HEK293T (cell line): ENCODE results near the gene ABHD13.

Source experiments
- CTCF ChIA-PET: fragments of 350-600 bp; formaldehyde crosslinking; extraction: SDS; loops from one replicate; lab custom pipeline; 2021; ENCODE audit warnings: antibody characterized with exemption, inconsistent platforms; lab: Yijun Ruan, JAX
- POLR2A ChIA-PET: fragments of 350-600 bp; formaldehyde crosslinking; extraction: SDS; loops from one replicate; lab custom pipeline; 2020; ENCODE audit warnings: antibody characterized with exemption, inconsistent platforms; lab: Yijun Ruan, JAX
- DNase-seq: peaks from one replicate; pipeline ENCODE4 v3.0.0; 2012; ENCODE audit warnings: mixed read lengths; ENCODE audit errors: extremely low spot score
- ARNT ChIP-seq: fragments of 450-650 bp; IDR thresholded peaks from 2 replicates; pipeline ENCODE4 v1.6.1; 2017; ENCODE audit warnings: mild to moderate bottlenecking
- BHLHE40 ChIP-seq: fragments of 450-650 bp; IDR thresholded peaks from 2 replicates; pipeline ENCODE4 v1.6.1; 2016; ENCODE audit warnings: mild to moderate bottlenecking, moderate library complexity, borderline replicate concordance
- CTBP1 ChIP-seq: fragments of 450-650 bp; IDR thresholded peaks from 2 replicates; pipeline ENCODE4 v1.6.1; 2016; ENCODE audit warnings: borderline replicate concordance
- ELF4 ChIP-seq: fragments of 450-650 bp; IDR thresholded peaks from 2 replicates; pipeline ENCODE4 v1.6.1; 2017; ENCODE audit warnings: antibody characterized with exemption
- FOXA1 ChIP-seq: fragments of 450-650 bp; IDR thresholded peaks from 2 replicates; pipeline ENCODE4 v1.6.1; 2016; ENCODE audit warnings: mild to moderate bottlenecking
- FOXK2 ChIP-seq: fragments of 450-650 bp; IDR thresholded peaks from 2 replicates; pipeline ENCODE4 v1.6.1; 2016; ENCODE audit warnings: mild to moderate bottlenecking
- FOXM1 ChIP-seq: fragments of 450-650 bp; IDR thresholded peaks from 2 replicates; pipeline ENCODE4 v1.6.1; 2017; ENCODE audit warnings: mild to moderate bottlenecking, borderline replicate concordance
- HDGF ChIP-seq: fragments of 450-650 bp; IDR thresholded peaks from 2 replicates; pipeline ENCODE4 v1.6.1; 2017; ENCODE audit warnings: antibody characterized with exemption, borderline replicate concordance
- L3MBTL2 ChIP-seq: fragments of 450-650 bp; conservative IDR thresholded peaks from 2 replicates; pipeline ENCODE4 v1.6.1; 2016; ENCODE audit warnings: mild to moderate bottlenecking
- LEF1 ChIP-seq: fragments of 450-650 bp; IDR thresholded peaks from 2 replicates; pipeline ENCODE4 v1.6.1; 2017; ENCODE audit warnings: mild to moderate bottlenecking, borderline replicate concordance
- NFRKB ChIP-seq: fragments of 450-650 bp; IDR thresholded peaks from 2 replicates; pipeline ENCODE4 v1.6.1; 2016; ENCODE audit warnings: mild to moderate bottlenecking, moderate library complexity
- PKNOX1 ChIP-seq: fragments of 450-650 bp; IDR thresholded peaks from 2 replicates; pipeline ENCODE4 v1.6.1; 2016
- SP1 ChIP-seq: fragments of 450-650 bp; IDR thresholded peaks from 2 replicates; pipeline ENCODE4 v1.6.1; 2017
- SUZ12 ChIP-seq: fragments of 450-650 bp; IDR thresholded peaks from 2 replicates; pipeline ENCODE4 v1.6.1; 2016; ENCODE audit warnings: mild to moderate bottlenecking
- TARDBP ChIP-seq: fragments of 450-650 bp; IDR thresholded peaks from 2 replicates; pipeline ENCODE4 v1.6.1; 2016
- ZNF384 ChIP-seq: fragments of 450-650 bp; IDR thresholded peaks from 2 replicates; pipeline ENCODE4 v1.6.1; 2016

Gene ABHD13

DNA sequence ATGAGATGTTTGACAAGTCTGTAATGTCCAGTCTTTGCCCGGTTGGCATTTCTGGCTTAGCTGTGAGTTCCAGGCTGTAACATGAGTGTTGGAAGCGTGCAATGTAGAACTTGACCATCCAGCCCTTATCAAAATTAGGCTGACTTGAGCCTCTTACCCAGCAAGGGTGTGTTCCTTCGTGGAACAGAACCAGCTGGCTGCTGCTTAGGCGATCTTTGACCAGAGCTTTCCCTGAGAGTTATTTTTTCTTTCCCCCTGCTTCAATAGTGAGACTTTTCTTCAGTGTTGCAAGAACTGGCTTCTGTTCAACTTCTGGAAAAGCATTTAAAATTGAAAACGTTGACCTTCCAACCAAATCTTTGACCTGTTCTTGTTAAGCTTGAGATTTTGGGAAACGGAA, 57.9 kb downstream of the ABHD13 start:
- CTCF ChIA-PET = interaction anchor here (0.7 kb wide), 1 partner anchor 223 kb away, joined by 3 read pairs; no protein-coding TSS in a partner anchor

DNA sequence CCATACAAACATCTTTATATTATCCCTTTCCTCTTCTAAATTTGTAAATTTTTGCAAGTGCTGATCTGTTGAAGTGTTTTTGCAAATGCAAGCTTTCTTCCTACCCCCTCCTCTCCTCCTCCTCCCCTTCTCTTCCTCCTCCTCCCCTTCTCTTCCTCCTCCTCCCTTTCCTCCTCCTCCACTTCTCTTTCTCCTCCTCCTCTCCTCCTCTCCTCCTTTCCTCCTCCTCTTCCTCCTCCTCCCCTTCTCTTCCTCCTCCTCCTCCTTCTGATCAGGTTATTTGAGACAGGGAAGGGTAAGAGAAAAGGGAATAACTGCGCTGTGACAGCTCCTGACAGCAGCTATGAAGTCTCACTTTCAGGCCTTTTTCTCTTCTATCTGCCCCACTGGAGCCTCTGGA, 60.3 kb downstream of the ABHD13 start:
- TF ChIP-seq PKNOX1 (no peak), BHLHE40 (no peak), FOXA1 (no peak), HDGF (no peak), ARNT (no peak), FOXM1 (no peak), L3MBTL2 (no peak), CTBP1 (no peak), LEF1 (no peak), ELF4 (no peak), TARDBP (no peak), FOXK2 (no peak), SP1 (no peak), ZNF384 (no peak), SUZ12 (no peak), NFRKB (no peak)
- ChIA-PET POLR2A (no interaction called here), CTCF (no interaction called here)
- DNase-seq = no peak

More for the DNA sequence above, 57.9 kb downstream of the ABHD13 start:
- no peak for TF ChIP-seq HDGF
- POLR2A ChIA-PET = no interaction called here
- no peak for DNase-seq

- ChIA-PET CTCF (no interaction called here), POLR2A (no interaction called here)
- DNase-seq = no peak
- TF ChIP-seq ELF4 (no peak), PKNOX1 (no peak), FOXA1 (no peak), L3MBTL2 (no peak), SP1 (no peak), LEF1 (no peak)
Measured at GRCh38 chr13:108281901-108282300, 63.7 kb downstream of the ABHD13 start.

DNA sequence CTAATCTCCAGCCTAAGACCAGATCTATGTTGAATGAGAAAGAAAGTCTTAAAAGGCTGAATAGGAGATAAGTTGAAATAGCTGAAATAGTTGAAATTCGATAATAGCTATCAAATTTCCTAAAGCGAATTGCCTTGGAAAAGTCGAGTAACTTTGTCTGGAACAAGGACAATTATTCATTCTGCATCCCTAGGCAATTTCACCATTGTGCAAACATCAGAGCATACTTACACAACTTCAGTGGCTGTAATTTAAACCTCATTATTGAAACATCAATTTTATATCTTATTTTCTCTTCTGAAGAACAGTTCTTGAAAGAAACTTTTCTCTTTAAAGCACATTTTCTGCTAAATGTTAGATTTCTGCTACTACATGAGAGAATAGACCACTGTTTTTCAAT, 64.9 kb downstream of the ABHD13 start:
- TF ChIP-seq TARDBP (no peak), HDGF (no peak), SP1 (no peak), SUZ12 (no peak), ZNF384 (no peak), FOXM1 (no peak), LEF1 (no peak), FOXA1 (no peak), BHLHE40 (no peak), L3MBTL2 (no peak), CTBP1 (no peak), PKNOX1 (no peak), ELF4 (no peak)
- CTCF ChIA-PET = no interaction called here
- no peak for DNase-seq
- POLR2A ChIA-PET = no interaction called here
